Measurements from ENCODE around the gene ELOVL5.
"Not testable (repeated sequence)": the region's sequence is repeated elsewhere in the genome, so short reads cannot be mapped to it uniquely, and the experiment has no call there.

Gene ELOVL5

GRCh38 chr6:53326372-53327016 is 22.3 kb downstream of the ELOVL5 start:
- DNase-seq: no peak

- no peak for DNase-seq
Measured at GRCh38 chr6:53325785-53326184, 23.0 kb downstream of the ELOVL5 start.

- no peak for DNase-seq
Measured at GRCh38 chr6:53322188-53323029, 26.3 kb downstream of the ELOVL5 start.

- DNase-seq: no peak
Measured at GRCh38 chr6:53321701-53322100, 27.0 kb downstream of the ELOVL5 start.

- no peak for DNase-seq
Measured at GRCh38 chr6:53320964-53321363, 27.8 kb downstream of the ELOVL5 start.

- DNase-seq: no peak
Measured at GRCh38 chr6:53318429-53318828, 30.3 kb downstream of the ELOVL5 start.

- DNase-seq: no peak
Measured at GRCh38 chr6:53317861-53318260, 30.9 kb downstream of the ELOVL5 start.

GRCh38 chr6:53317299-53317698 is 31.5 kb downstream of the ELOVL5 start:
- DNase-seq: not testable (repeated sequence)

GRCh38 chr6:53316142-53316541 is 32.6 kb downstream of the ELOVL5 start:
- DNase-seq: no peak

GRCh38 chr6:53315086-53315724 is 33.5 kb downstream of the ELOVL5 start:
- no peak for DNase-seq

- no peak for DNase-seq
Measured at GRCh38 chr6:53313784-53314400, 34.9 kb downstream of the ELOVL5 start.

GRCh38 chr6:53312355-53312754 is 36.4 kb downstream of the ELOVL5 start:
- DNase-seq: no peak

GRCh38 chr6:53311586-53311935 is 37.2 kb downstream of the ELOVL5 start:
- no peak for DNase-seq

- no peak for DNase-seq
Measured at GRCh38 chr6:53310771-53311585, 37.8 kb downstream of the ELOVL5 start.

GRCh38 chr6:53309901-53310300 is 38.8 kb downstream of the ELOVL5 start:
- DNase-seq: no peak

GRCh38 chr6:53309059-53309900 is 39.5 kb downstream of the ELOVL5 start:
- DNase-seq: no peak

GRCh38 chr6:53306819-53307347 is 41.9 kb downstream of the ELOVL5 start:
- DNase-seq: no peak

- not testable (repeated sequence) for DNase-seq
Measured at GRCh38 chr6:53306217-53306616, 42.5 kb downstream of the ELOVL5 start.

- not testable (repeated sequence) for DNase-seq
Measured at GRCh38 chr6:53305506-53306005, 43.2 kb downstream of the ELOVL5 start.

GRCh38 chr6:53304953-53305352 is 43.8 kb downstream of the ELOVL5 start:
- not testable (repeated sequence) for DNase-seq
